Panc1 (cell line): Measurements from ENCODE around the gene BANF1. TPM values are rescaled to one million over a fixed set of nuclear protein-coding genes. Genes with fewer than 3 reads are reported as not detected.

Experiments used
- ATAC-seq: fragments of 200-7000 bp; cut with Tn5 transposase; 2 replicates; pipeline ENCODE4 v1.9.1; 2020; ENCODE audit warnings: mild to moderate bottlenecking, moderate library complexity
- BruUV-seq: library from RNA; stranded (reverse); fragments of 400-500 nt; replicated peaks from 2 replicates; lab custom pipeline; 2021; lab: Mats Ljungman, UMichigan
- CTCF ChIA-PET: fragments of 300-600 bp; sonication (Branson Sonifier 250); formaldehyde crosslinking; loops from one replicate; lab custom pipeline; 2022; ENCODE audit warnings: antibody characterized with exemption; lab: Charles Lee
- POLR2A ChIA-PET: fragments of 300-600 bp; sonication (Branson Sonifier 250); formaldehyde crosslinking; loops from one replicate; lab custom pipeline; 2022; ENCODE audit warnings: antibody characterized with exemption; lab: Charles Lee
- DNase-seq: peaks from one replicate; pipeline ENCODE4 v3.0.0-alpha.2; 2010; ENCODE audit warnings: low read depth, low spot score
- H3K27ac ChIP-seq: 2 replicates; pipeline ENCODE4 v1.5.1; 2011; ENCODE audit warnings: mild to moderate bottlenecking, low read length, inconsistent platforms
- H3K27me3 ChIP-seq: fragments of 200-500 bp; sonication (Bioruptor generic); 2 replicates; pipeline ENCODE4 v1.6.0; 2014; ENCODE audit warnings: low read length, inconsistent platforms; ENCODE audit not compliant: control insufficient read depth, insufficient read depth
- H3K36me3 ChIP-seq: fragments of 200-500 bp; sonication (Bioruptor generic); 2 replicates; pipeline ENCODE4 v1.5.1; 2014; ENCODE audit warnings: inconsistent platforms, mild to moderate bottlenecking, low read length, moderate library complexity; ENCODE audit not compliant: control insufficient read depth, insufficient read depth
- H3K4me1 ChIP-seq: 2 replicates; pipeline ENCODE4 v1.5.1; 2011; ENCODE audit warnings: inconsistent platforms, mild to moderate bottlenecking, low read length, moderate library complexity; ENCODE audit not compliant: control insufficient read depth, insufficient read depth
- H3K4me3 ChIP-seq, 2 experiments: 2 replicates each; pipeline ENCODE4 v1.5.1; 2011 to 2012; ENCODE audit warnings: low read depth in 2 of 2, low read length in 2 of 2, mild to moderate bottlenecking in 2 of 2, inconsistent platforms in 1 of 2, moderate library complexity in 1 of 2
- H3K9me3 ChIP-seq: fragments of 200-500 bp; sonication (Bioruptor generic); 2 replicates; pipeline ENCODE4 v1.5.1; 2014; ENCODE audit warnings: low read depth, mild to moderate bottlenecking, inconsistent platforms, low read length, moderate library complexity; ENCODE audit not compliant: control insufficient read depth, insufficient read depth
- POLR2AphosphoS5 ChIP-seq: IDR thresholded peaks from 2 replicates; pipeline ENCODE4 v1.6.1; 2012; ENCODE audit warnings: mild to moderate bottlenecking, low read depth, low read length, moderate library complexity
- SIN3A ChIP-seq: IDR thresholded peaks from 2 replicates; pipeline ENCODE4 v1.6.1; 2012; ENCODE audit warnings: low read depth, mild to moderate bottlenecking, low read length, moderate library complexity, borderline replicate concordance; ENCODE audit not compliant: insufficient read depth
- TCF7L2 ChIP-seq: IDR thresholded peaks from 2 replicates; pipeline ENCODE4 v1.6.1; 2011; ENCODE audit warnings: mild to moderate bottlenecking, low read depth, low read length, inconsistent platforms
- in situ Hi-C: cut with HindIII; loops from 2 replicates; pipeline ENCODE4 v1.10.0; 2016; ENCODE audit warnings: low sequenced_read_pairs, low pct_unique_long_range_greater_than_20kb
- intact Hi-C: fragments of 100-400 bp; cut with micrococcal nuclease; formaldehyde crosslinking; loops from one replicate; pipeline ENCODE4 v1.10.0; 2022; ENCODE audit not compliant: unreplicated experiment
- total RNA-seq: library from RNA; stranded (reverse); gene quantifications from one replicate; pipeline ENCODE4 v1.2.1, GENCODE V29; 2021; ENCODE audit not compliant: unreplicated experiment
- TF ChIP-seq, protein P1 (sequence below): fragments of 450-650 bp; IDR thresholded peaks from 2 replicates; pipeline ENCODE4 v1.5.1; 2017; ENCODE audit warnings: mild to moderate bottlenecking
- TF ChIP-seq, protein P2 (sequence below), 2 experiments: IDR thresholded peaks; 2 replicates each; pipeline ENCODE4 v1.6.1; 2011 to 2012; ENCODE audit warnings: low read depth in 2 of 2, control low read depth in 1 of 2, low read length in 1 of 2, mild to moderate bottlenecking in 1 of 2, moderate library complexity in 1 of 2; ENCODE audit not compliant: insufficient read depth in 1 of 2

Gene BANF1
- total RNA-seq, 1 experiment from 2014 or later: 494 TPM

DNA sequence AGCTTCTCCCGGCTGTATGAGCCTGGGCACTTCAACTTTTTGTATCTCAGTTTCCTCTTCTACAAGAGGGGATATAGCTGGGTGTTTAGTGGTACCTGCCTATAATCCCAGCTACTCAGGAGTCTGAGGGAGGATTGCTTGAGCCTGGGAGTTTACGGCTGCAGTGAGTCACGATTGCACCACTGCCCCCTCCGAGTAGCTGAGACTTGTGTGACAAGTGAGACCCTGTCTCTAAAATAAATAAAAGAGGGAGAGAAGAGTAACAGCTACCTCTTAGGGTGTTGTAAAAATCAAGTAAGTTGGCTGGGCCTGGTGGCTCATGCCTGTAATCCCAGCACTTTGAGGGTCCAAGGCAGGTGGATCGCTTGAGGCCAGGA lies 34.0 kb downstream of the BANF1 start:
- H3K9me3 ChIP-seq: peaks cover 2% of the 10 kb centered on the region; the same call in 1 of the 2 replicates
- DNase-seq (no peak), ATAC-seq (no peak)
- no TSS peak for BruUV-seq
- H3K27me3 ChIP-seq: no peaks in the 10 kb centered on the region
- no peak overlapping the region for H3K27ac ChIP-seq
- POLR2A ChIA-PET: no interaction called here
- in situ Hi-C loops (no loop called here), intact Hi-C loops (no loop called here)
- no peak overlapping the region for H3K4me3 ChIP-seq
- no peaks in the 10 kb centered on the region for H3K36me3 ChIP-seq
- TF ChIP-seq POLR2AphosphoS5 (no peak), TCF7L2 (no peak), SIN3A (no peak)
- TF ChIP-seq, protein P1, sequence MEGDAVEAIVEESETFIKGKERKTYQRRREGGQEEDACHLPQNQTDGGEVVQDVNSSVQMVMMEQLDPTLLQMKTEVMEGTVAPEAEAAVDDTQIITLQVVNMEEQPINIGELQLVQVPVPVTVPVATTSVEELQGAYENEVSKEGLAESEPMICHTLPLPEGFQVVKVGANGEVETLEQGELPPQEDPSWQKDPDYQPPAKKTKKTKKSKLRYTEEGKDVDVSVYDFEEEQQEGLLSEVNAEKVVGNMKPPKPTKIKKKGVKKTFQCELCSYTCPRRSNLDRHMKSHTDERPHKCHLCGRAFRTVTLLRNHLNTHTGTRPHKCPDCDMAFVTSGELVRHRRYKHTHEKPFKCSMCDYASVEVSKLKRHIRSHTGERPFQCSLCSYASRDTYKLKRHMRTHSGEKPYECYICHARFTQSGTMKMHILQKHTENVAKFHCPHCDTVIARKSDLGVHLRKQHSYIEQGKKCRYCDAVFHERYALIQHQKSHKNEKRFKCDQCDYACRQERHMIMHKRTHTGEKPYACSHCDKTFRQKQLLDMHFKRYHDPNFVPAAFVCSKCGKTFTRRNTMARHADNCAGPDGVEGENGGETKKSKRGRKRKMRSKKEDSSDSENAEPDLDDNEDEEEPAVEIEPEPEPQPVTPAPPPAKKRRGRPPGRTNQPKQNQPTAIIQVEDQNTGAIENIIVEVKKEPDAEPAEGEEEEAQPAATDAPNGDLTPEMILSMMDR: no peak
- TF ChIP-seq, protein P2, sequence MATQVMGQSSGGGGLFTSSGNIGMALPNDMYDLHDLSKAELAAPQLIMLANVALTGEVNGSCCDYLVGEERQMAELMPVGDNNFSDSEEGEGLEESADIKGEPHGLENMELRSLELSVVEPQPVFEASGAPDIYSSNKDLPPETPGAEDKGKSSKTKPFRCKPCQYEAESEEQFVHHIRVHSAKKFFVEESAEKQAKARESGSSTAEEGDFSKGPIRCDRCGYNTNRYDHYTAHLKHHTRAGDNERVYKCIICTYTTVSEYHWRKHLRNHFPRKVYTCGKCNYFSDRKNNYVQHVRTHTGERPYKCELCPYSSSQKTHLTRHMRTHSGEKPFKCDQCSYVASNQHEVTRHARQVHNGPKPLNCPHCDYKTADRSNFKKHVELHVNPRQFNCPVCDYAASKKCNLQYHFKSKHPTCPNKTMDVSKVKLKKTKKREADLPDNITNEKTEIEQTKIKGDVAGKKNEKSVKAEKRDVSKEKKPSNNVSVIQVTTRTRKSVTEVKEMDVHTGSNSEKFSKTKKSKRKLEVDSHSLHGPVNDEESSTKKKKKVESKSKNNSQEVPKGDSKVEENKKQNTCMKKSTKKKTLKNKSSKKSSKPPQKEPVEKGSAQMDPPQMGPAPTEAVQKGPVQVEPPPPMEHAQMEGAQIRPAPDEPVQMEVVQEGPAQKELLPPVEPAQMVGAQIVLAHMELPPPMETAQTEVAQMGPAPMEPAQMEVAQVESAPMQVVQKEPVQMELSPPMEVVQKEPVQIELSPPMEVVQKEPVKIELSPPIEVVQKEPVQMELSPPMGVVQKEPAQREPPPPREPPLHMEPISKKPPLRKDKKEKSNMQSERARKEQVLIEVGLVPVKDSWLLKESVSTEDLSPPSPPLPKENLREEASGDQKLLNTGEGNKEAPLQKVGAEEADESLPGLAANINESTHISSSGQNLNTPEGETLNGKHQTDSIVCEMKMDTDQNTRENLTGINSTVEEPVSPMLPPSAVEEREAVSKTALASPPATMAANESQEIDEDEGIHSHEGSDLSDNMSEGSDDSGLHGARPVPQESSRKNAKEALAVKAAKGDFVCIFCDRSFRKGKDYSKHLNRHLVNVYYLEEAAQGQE (IDR thresholded peaks at IDR 0.05; ENCODE audit: insufficient read depth in 1 of 2, low read depth in 2 of 2, low read length in 1 of 2): no peak
- CTCF ChIA-PET: interaction anchor here (1.0 to 1.1 kb wide), 2 partner anchors 9 to 324 kb away, joined by 3 to 4 read pairs; partner anchors contain the start of gene KAT5
- H3K4me1 ChIP-seq: no peaks in the 10 kb centered on the region

DNA sequence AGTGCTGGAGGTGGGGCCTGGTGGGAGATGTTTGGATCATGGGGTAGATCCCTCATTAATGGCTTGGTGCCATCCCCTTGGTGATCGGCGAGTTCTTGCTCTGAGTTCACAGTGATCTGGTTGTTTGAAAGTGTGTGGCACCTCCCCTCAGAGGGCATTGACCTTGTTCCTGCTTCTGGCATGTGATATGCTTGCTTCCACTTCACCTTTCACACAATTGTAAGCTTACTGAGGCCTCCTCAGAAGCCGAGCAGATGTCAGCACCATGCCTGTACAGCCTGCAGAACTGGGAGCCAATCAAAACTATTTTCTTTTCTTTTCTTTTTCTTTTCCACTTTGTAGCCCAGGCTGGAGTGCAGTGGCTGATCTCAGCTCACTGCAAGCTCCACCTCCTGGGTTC lies 35.0 kb downstream of the BANF1 start:
- TF ChIP-seq, protein P2 (IDR thresholded peaks at IDR 0.05; ENCODE audit: insufficient read depth in 1 of 2, low read depth in 2 of 2, low read length in 1 of 2): no peak
- no peak for TF ChIP-seq TCF7L2
- TF ChIP-seq, protein P1: no peak
- TF ChIP-seq SIN3A: no peak
- TF ChIP-seq POLR2AphosphoS5: no peak
- H3K27ac ChIP-seq: no peak overlapping the region
- in situ Hi-C loops (no loop called here), intact Hi-C loops (no loop called here)
- no TSS peak for BruUV-seq
- no peaks in the 10 kb centered on the region for H3K4me1 ChIP-seq
- H3K36me3 ChIP-seq: no peaks in the 10 kb centered on the region
- ChIA-PET CTCF (no interaction called here), POLR2A (no interaction called here)
- H3K27me3 ChIP-seq: no peaks in the 10 kb centered on the region
- no peak for ATAC-seq
- DNase-seq: no peak
- peaks cover 2% of the 10 kb centered on the region; the same call in 1 of the 2 replicates for H3K9me3 ChIP-seq
- H3K4me3 ChIP-seq: no peak overlapping the region
